Measurements from ENCODE around the gene DRD1. TPM values are rescaled to one million over a fixed set of nuclear protein-coding genes. Genes with fewer than 3 reads are reported as not detected.

DRD1 gene
- 0.04 TPM for polyA plus RNA-seq
- long read RNA-seq, donor 1: 0 reads
- long read RNA-seq, donor 2: 0 reads
- long read RNA-seq, donor 3: 0 reads
- long read RNA-seq, donor 4: 0 reads
- long read RNA-seq, donor 5: 0 reads
- long read RNA-seq, donor 6: 0 reads
- long read RNA-seq, donor 7: 0 reads
- long read RNA-seq, donor 8: 0 reads
- long read RNA-seq, donor 9: 0 reads
- long read RNA-seq, donor 10: 0 reads
- long read RNA-seq, donor 11: 0 reads

- peaks cover 3% of the 10 kb centered on the region for H3K9me3 ChIP-seq (ENCODE audit: control insufficient read depth, low read depth, low read length)
- no peaks in the 10 kb centered on the region for H3K36me3 ChIP-seq (ENCODE audit: control insufficient read depth, insufficient read depth, low read length)
- H3K27ac ChIP-seq (ENCODE audit: low read length): no peak within 1 kb of the TSS
- no CpG with 5 or more reads among the region's 91 CpGs for WGBS (ENCODE audit: insufficient coverage, low lambda C conversion rate)
- H3K27me3 ChIP-seq (ENCODE audit: control insufficient read depth, insufficient read depth, low read length): peaks cover 59% of the 10 kb centered on the region
- no peak within 1 kb of the TSS for H3K4me3 ChIP-seq (ENCODE audit: low read length)
- peak in 1 of 2 donors; percentile 59 for DNase-seq
- peaks cover 4% of the 10 kb centered on the region for H3K4me1 ChIP-seq (ENCODE audit: control insufficient read depth, insufficient read depth, low read length)
Measured at GRCh38 chr5:175444060-175444904, at the start of gene DRD1. Gene DRD1 (minus strand): TSS chr5:175444182. CDS start chr5:175443099, 1,083 bp downstream.

GRCh38 chr5:175493726-175494125 is 49.7 kb upstream of the DRD1 start:
- H3K27ac ChIP-seq (ENCODE audit: low read length): no peak overlapping the region
- H3K4me3 ChIP-seq (ENCODE audit: low read length): no peak overlapping the region
- no peaks in the 10 kb centered on the region for H3K4me1 ChIP-seq (ENCODE audit: control insufficient read depth, insufficient read depth, low read length)
- no peak for DNase-seq
- H3K9me3 ChIP-seq (ENCODE audit: control insufficient read depth, low read depth, low read length): no peaks in the 10 kb centered on the region
- peaks cover 31% of the 10 kb centered on the region for H3K36me3 ChIP-seq (ENCODE audit: control insufficient read depth, insufficient read depth, low read length)
- WGBS (ENCODE audit: insufficient coverage, low lambda C conversion rate): 100% methylated on average over 4 of the region's 8 CpGs
- no peaks in the 10 kb centered on the region for H3K27me3 ChIP-seq (ENCODE audit: control insufficient read depth, insufficient read depth, low read length)

GRCh38 chr5:175493260-175493659 is 49.3 kb upstream of the DRD1 start:
- 87% methylated on average over 4 of the region's 7 CpGs for WGBS (ENCODE audit: insufficient coverage, low lambda C conversion rate)

GRCh38 chr5:175491223-175491622 is 47.2 kb upstream of the DRD1 start:
- Histone ChIP-seq H3K4me3 (ENCODE audit: low read length) (no peak overlapping the region), H3K9me3 (ENCODE audit: control insufficient read depth, low read depth, low read length) (no peaks in the 10 kb centered on the region), H3K27ac (ENCODE audit: low read length) (no peak overlapping the region), H3K27me3 (ENCODE audit: control insufficient read depth, insufficient read depth, low read length) (no peaks in the 10 kb centered on the region), H3K4me1 (ENCODE audit: control insufficient read depth, insufficient read depth, low read length) (no peaks in the 10 kb centered on the region), H3K36me3 (ENCODE audit: control insufficient read depth, insufficient read depth, low read length) (peaks cover 31% of the 10 kb centered on the region)
- 44% methylated on average over 1 of the region's 6 CpGs for WGBS (ENCODE audit: insufficient coverage, low lambda C conversion rate)
- no peak for DNase-seq

More at GRCh38 chr5:175493260-175493659, 49.3 kb upstream of the DRD1 start:
- DNase-seq: no peak
- Histone ChIP-seq H3K27me3 (ENCODE audit: control insufficient read depth, insufficient read depth, low read length) (no peaks in the 10 kb centered on the region), H3K36me3 (ENCODE audit: control insufficient read depth, insufficient read depth, low read length) (peaks cover 34% of the 10 kb centered on the region), H3K27ac (ENCODE audit: low read length) (no peak overlapping the region), H3K4me1 (ENCODE audit: control insufficient read depth, insufficient read depth, low read length) (no peaks in the 10 kb centered on the region), H3K9me3 (ENCODE audit: control insufficient read depth, low read depth, low read length) (no peaks in the 10 kb centered on the region), H3K4me3 (ENCODE audit: low read length) (no peak overlapping the region)

GRCh38 chr5:175489693-175490443 is 45.9 kb upstream of the DRD1 start:
- Histone ChIP-seq H3K36me3 (ENCODE audit: control insufficient read depth, insufficient read depth, low read length) (peaks cover 32% of the 10 kb centered on the region), H3K4me3 (ENCODE audit: low read length) (no peak overlapping the region), H3K9me3 (ENCODE audit: control insufficient read depth, low read depth, low read length) (no peaks in the 10 kb centered on the region), H3K27me3 (ENCODE audit: control insufficient read depth, insufficient read depth, low read length) (no peaks in the 10 kb centered on the region), H3K4me1 (ENCODE audit: control insufficient read depth, insufficient read depth, low read length) (no peaks in the 10 kb centered on the region), H3K27ac (ENCODE audit: low read length) (no peak overlapping the region)
- no CpG with 5 or more reads among the region's 6 CpGs for WGBS (ENCODE audit: insufficient coverage, low lambda C conversion rate)
- no peak for DNase-seq

- Histone ChIP-seq H3K27ac (ENCODE audit: low read length) (no peak overlapping the region), H3K27me3 (ENCODE audit: control insufficient read depth, insufficient read depth, low read length) (no peaks in the 10 kb centered on the region), H3K4me3 (ENCODE audit: low read length) (no peak overlapping the region), H3K36me3 (ENCODE audit: control insufficient read depth, insufficient read depth, low read length) (peaks cover 27% of the 10 kb centered on the region), H3K4me1 (ENCODE audit: control insufficient read depth, insufficient read depth, low read length) (no peaks in the 10 kb centered on the region), H3K9me3 (ENCODE audit: control insufficient read depth, low read depth, low read length) (peaks cover 5% of the 10 kb centered on the region)
- DNase-seq: no peak
- 81% methylated on average over 3 of the region's 11 CpGs for WGBS (ENCODE audit: insufficient coverage, low lambda C conversion rate)
Measured at GRCh38 chr5:175487514-175488222, 43.7 kb upstream of the DRD1 start.

GRCh38 chr5:175485631-175486030 is 41.6 kb upstream of the DRD1 start:
- no peaks in the 10 kb centered on the region for H3K4me1 ChIP-seq (ENCODE audit: control insufficient read depth, insufficient read depth, low read length)
- no peaks in the 10 kb centered on the region for H3K27me3 ChIP-seq (ENCODE audit: control insufficient read depth, insufficient read depth, low read length)
- WGBS (ENCODE audit: insufficient coverage, low lambda C conversion rate): no CpG with 5 or more reads among the region's 6 CpGs
- peaks cover 16% of the 10 kb centered on the region for H3K36me3 ChIP-seq (ENCODE audit: control insufficient read depth, insufficient read depth, low read length)
- no peak overlapping the region for H3K4me3 ChIP-seq (ENCODE audit: low read length)
- no peak overlapping the region for H3K27ac ChIP-seq (ENCODE audit: low read length)
- peaks cover 5% of the 10 kb centered on the region for H3K9me3 ChIP-seq (ENCODE audit: control insufficient read depth, low read depth, low read length)
- DNase-seq: no peak

GRCh38 chr5:175484829-175485228 is 40.8 kb upstream of the DRD1 start:
- no peak for DNase-seq
- Histone ChIP-seq H3K27ac (ENCODE audit: low read length) (no peak overlapping the region), H3K4me1 (ENCODE audit: control insufficient read depth, insufficient read depth, low read length) (peaks cover under 1% of the 10 kb centered on the region), H3K4me3 (ENCODE audit: low read length) (no peak overlapping the region), H3K36me3 (ENCODE audit: control insufficient read depth, insufficient read depth, low read length) (peaks cover 18% of the 10 kb centered on the region), H3K27me3 (ENCODE audit: control insufficient read depth, insufficient read depth, low read length) (no peaks in the 10 kb centered on the region), H3K9me3 (ENCODE audit: control insufficient read depth, low read depth, low read length) (peaks cover 5% of the 10 kb centered on the region)
- WGBS (ENCODE audit: insufficient coverage, low lambda C conversion rate): 40% methylated on average over 1 of the region's 4 CpGs

GRCh38 chr5:175484322-175484721 is 40.3 kb upstream of the DRD1 start:
- Histone ChIP-seq H3K27me3 (ENCODE audit: control insufficient read depth, insufficient read depth, low read length) (no peaks in the 10 kb centered on the region), H3K36me3 (ENCODE audit: control insufficient read depth, insufficient read depth, low read length) (peaks cover 18% of the 10 kb centered on the region), H3K4me3 (ENCODE audit: low read length) (no peak overlapping the region), H3K27ac (ENCODE audit: low read length) (no peak overlapping the region), H3K9me3 (ENCODE audit: control insufficient read depth, low read depth, low read length) (peaks cover 5% of the 10 kb centered on the region), H3K4me1 (ENCODE audit: control insufficient read depth, insufficient read depth, low read length) (peaks cover 6% of the 10 kb centered on the region)
- no peak for DNase-seq
- WGBS (ENCODE audit: insufficient coverage, low lambda C conversion rate): no CpG with 5 or more reads among the region's 26 CpGs

- WGBS (ENCODE audit: insufficient coverage, low lambda C conversion rate): no CpG with 5 or more reads among the region's 8 CpGs
Measured at GRCh38 chr5:175483337-175483736, 39.4 kb upstream of the DRD1 start.

More at GRCh38 chr5:175483337-175483736, 39.4 kb upstream of the DRD1 start:
- Histone ChIP-seq H3K9me3 (ENCODE audit: control insufficient read depth, low read depth, low read length) (peaks cover 5% of the 10 kb centered on the region), H3K27ac (ENCODE audit: low read length) (no peak overlapping the region), H3K4me3 (ENCODE audit: low read length) (no peak overlapping the region), H3K36me3 (ENCODE audit: control insufficient read depth, insufficient read depth, low read length) (peaks cover 14% of the 10 kb centered on the region), H3K4me1 (ENCODE audit: control insufficient read depth, insufficient read depth, low read length) (peaks cover 7% of the 10 kb centered on the region), H3K27me3 (ENCODE audit: control insufficient read depth, insufficient read depth, low read length) (no peaks in the 10 kb centered on the region)
- no peak for DNase-seq
